ENCODE measurements around the gene UBR4.

The UBR4 gene

DNA sequence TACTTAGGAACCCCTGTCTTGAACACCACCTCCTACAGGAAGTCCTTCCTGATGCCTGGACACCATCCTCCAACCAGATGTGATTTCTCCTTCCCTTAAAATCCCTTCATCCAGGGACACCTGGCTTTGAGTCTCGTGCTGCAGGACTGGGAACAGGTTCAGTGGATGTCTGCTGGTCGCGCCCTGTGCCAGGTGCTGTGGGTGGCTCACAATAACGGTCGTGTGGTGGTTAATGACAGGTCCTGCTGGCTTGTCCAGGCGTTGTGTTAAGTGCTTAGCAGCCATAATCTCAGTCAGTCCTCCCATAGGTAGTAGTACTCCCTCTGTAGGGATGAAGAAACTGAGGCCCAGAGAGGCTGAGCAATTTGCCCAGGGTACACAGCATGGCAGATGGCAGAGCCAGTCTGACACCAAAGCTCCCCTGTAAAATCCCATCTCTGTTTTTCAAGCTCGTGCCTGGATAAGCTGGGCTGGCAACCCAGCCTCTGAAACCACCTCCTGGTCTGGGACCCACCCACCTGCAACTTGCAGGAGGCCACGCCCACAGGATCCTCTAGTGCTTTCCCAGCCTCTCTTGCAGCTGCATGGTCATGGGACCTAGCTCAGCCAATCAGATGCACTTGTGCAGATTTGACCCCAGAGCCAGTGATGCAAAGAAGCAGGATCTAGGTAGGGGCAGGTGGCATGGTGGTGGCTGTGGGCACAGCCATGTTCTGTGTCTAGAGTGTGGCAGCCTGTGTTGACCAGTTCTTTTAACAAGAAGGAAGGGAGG is 147.6 kb downstream of the UBR4 start:
- ATAC-seq: no peak

DNA sequence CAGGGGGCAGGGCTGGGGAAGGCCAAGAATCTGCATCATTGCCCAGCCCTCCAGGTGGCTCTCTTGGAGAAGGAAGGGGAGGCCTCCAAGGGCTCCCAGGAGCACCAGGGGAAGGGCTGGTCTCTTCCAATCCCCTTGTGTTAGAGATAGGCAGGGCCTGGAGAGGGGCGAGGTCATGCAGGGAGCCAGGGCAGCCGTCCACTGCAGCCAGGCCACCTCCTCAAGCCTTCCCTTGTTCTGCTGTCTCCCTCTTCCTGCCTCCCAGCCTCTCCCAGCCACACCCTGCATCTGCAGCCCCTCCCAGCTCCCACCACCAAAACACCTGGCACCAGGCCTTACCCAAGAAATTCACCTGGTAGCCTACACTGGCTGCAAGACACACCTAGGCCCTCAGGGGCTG is 148.3 kb downstream of the UBR4 start:
- ATAC-seq: no peak
- TF ChIP-seq, protein P1, sequence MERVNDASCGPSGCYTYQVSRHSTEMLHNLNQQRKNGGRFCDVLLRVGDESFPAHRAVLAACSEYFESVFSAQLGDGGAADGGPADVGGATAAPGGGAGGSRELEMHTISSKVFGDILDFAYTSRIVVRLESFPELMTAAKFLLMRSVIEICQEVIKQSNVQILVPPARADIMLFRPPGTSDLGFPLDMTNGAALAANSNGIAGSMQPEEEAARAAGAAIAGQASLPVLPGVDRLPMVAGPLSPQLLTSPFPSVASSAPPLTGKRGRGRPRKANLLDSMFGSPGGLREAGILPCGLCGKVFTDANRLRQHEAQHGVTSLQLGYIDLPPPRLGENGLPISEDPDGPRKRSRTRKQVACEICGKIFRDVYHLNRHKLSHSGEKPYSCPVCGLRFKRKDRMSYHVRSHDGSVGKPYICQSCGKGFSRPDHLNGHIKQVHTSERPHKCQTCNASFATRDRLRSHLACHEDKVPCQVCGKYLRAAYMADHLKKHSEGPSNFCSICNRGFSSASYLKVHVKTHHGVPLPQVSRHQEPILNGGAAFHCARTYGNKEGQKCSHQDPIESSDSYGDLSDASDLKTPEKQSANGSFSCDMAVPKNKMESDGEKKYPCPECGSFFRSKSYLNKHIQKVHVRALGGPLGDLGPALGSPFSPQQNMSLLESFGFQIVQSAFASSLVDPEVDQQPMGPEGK (CRISPR knock-in tag; IDR thresholded peaks at IDR 0.05; ENCODE audit: borderline replicate concordance): no peak
- TF ChIP-seq BACH2 (CRISPR knock-in tag; IDR thresholded peaks at IDR 0.05; ENCODE audit: borderline replicate concordance): no peak
- no peak for TF ChIP-seq ZFP30 (CRISPR knock-in tag; IDR thresholded peaks at IDR 0.05)
- no peak for TF ChIP-seq ESRRG (CRISPR knock-in tag; IDR thresholded peaks at IDR 0.05)
- no peak for TF ChIP-seq ISL1 (CRISPR knock-in tag; IDR thresholded peaks at IDR 0.05)
- TF ChIP-seq, protein P2, sequence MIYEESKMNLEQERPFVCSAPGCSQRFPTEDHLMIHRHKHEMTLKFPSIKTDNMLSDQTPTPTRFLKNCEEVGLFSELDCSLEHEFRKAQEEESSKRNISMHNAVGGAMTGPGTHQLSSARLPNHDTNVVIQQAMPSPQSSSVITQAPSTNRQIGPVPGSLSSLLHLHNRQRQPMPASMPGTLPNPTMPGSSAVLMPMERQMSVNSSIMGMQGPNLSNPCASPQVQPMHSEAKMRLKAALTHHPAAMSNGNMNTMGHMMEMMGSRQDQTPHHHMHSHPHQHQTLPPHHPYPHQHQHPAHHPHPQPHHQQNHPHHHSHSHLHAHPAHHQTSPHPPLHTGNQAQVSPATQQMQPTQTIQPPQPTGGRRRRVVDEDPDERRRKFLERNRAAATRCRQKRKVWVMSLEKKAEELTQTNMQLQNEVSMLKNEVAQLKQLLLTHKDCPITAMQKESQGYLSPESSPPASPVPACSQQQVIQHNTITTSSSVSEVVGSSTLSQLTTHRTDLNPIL (CRISPR knock-in tag; IDR thresholded peaks at IDR 0.05; ENCODE audit: low read depth): no peak
- no peak for TF ChIP-seq PPARA (CRISPR knock-in tag; IDR thresholded peaks at IDR 0.05; ENCODE audit: borderline replicate concordance)
- no peak for TF ChIP-seq ZNF565 (CRISPR knock-in tag; conservative IDR thresholded peaks at IDR 0.05; ENCODE audit: low read depth)
- no peak for TF ChIP-seq ZC3H10 (CRISPR knock-in tag; IDR thresholded peaks at IDR 0.05)
- no peak for TF ChIP-seq GLIS3 (CRISPR knock-in tag; IDR thresholded peaks at IDR 0.05)
- TF ChIP-seq OSR1 (CRISPR knock-in tag; IDR thresholded peaks at IDR 0.05): no peak
- TF ChIP-seq ZNF70 (CRISPR knock-in tag; IDR thresholded peaks at IDR 0.05): no peak
- TF ChIP-seq RARB (CRISPR knock-in tag; IDR thresholded peaks at IDR 0.05): no peak
- no peak for TF ChIP-seq TOX (CRISPR knock-in tag; IDR thresholded peaks at IDR 0.05; ENCODE audit: borderline replicate concordance)

More for the DNA sequence above, 147.6 kb downstream of the UBR4 start:
- no peak for TF ChIP-seq ARNTL (CRISPR knock-in tag; IDR thresholded peaks at IDR 0.05; ENCODE audit: borderline replicate concordance, low read depth)
- no peak for TF ChIP-seq RARB (CRISPR knock-in tag; IDR thresholded peaks at IDR 0.05)
- TF ChIP-seq ZC3H10 (CRISPR knock-in tag; IDR thresholded peaks at IDR 0.05): no peak
- no peak for TF ChIP-seq ZNF8 (CRISPR knock-in tag; IDR thresholded peaks at IDR 0.05)
- no peak for TF ChIP-seq ZNF70 (CRISPR knock-in tag; IDR thresholded peaks at IDR 0.05)
- no peak for TF ChIP-seq POU6F1 (CRISPR knock-in tag; IDR thresholded peaks at IDR 0.05; ENCODE audit: borderline replicate concordance, low read depth)
- TF ChIP-seq ZFP3 (CRISPR knock-in tag; IDR thresholded peaks at IDR 0.05): no peak
- TF ChIP-seq TOX (CRISPR knock-in tag; IDR thresholded peaks at IDR 0.05; ENCODE audit: borderline replicate concordance): no peak
- TF ChIP-seq, protein P2 (CRISPR knock-in tag; IDR thresholded peaks at IDR 0.05; ENCODE audit: low read depth): no peak
- no peak for TF ChIP-seq SNAI2 (CRISPR knock-in tag; IDR thresholded peaks at IDR 0.05)
- TF ChIP-seq TSHZ2 (CRISPR knock-in tag; IDR thresholded peaks at IDR 0.05): no peak
- TF ChIP-seq ISL1 (CRISPR knock-in tag; IDR thresholded peaks at IDR 0.05): no peak
- TF ChIP-seq, protein P1 (CRISPR knock-in tag; IDR thresholded peaks at IDR 0.05; ENCODE audit: borderline replicate concordance): no peak
- TF ChIP-seq ESRRG (CRISPR knock-in tag; IDR thresholded peaks at IDR 0.05): no peak
- no peak for TF ChIP-seq BACH2 (CRISPR knock-in tag; IDR thresholded peaks at IDR 0.05; ENCODE audit: borderline replicate concordance)
- no peak for TF ChIP-seq ZNF565 (CRISPR knock-in tag; conservative IDR thresholded peaks at IDR 0.05; ENCODE audit: low read depth)
